HG03558 (cell line): Measurements from ENCODE around the gene EMC8.

ENCODE experiments used
- ATAC-seq: cut with Tn5 transposase; IDR thresholded peaks from one replicate; pipeline ENCODE4 v1.9.1; 2021; ENCODE audit warnings: moderate number of reproducible peaks; ENCODE audit not compliant: unreplicated experiment; ENCODE audit errors: extremely low read depth

Gene EMC8

GRCh38 chr16:85835956-85836705, 36.8 kb upstream of the EMC8 start:
- ATAC-seq: no peak

GRCh38 chr16:85835227-85835751, 35.9 kb upstream of the EMC8 start:
- ATAC-seq: no peak

GRCh38 chr16:85834741-85835140, 35.4 kb upstream of the EMC8 start:
- no peak for ATAC-seq

- no peak for ATAC-seq
Observed at GRCh38 chr16:85833219-85833920, 34.0 kb upstream of the EMC8 start.

GRCh38 chr16:85832570-85833218, 33.4 kb upstream of the EMC8 start:
- no peak for ATAC-seq

- ATAC-seq: no peak
Observed at GRCh38 chr16:85830821-85831220, 31.5 kb upstream of the EMC8 start.

- no peak for ATAC-seq
Observed at GRCh38 chr16:85829751-85830445, 30.6 kb upstream of the EMC8 start.

- no peak for ATAC-seq
Observed at GRCh38 chr16:85829171-85829719, 29.9 kb upstream of the EMC8 start.

GRCh38 chr16:85828166-85828565, 28.8 kb upstream of the EMC8 start:
- ATAC-seq: no peak

GRCh38 chr16:85826686-85827247, 27.4 kb upstream of the EMC8 start:
- no peak for ATAC-seq

- no peak for ATAC-seq
Observed at GRCh38 chr16:85825326-85825725, 26.0 kb upstream of the EMC8 start.

- no peak for ATAC-seq
Observed at GRCh38 chr16:85824161-85825135, 25.1 kb upstream of the EMC8 start.

GRCh38 chr16:85823328-85823920, 24.1 kb upstream of the EMC8 start:
- no peak for ATAC-seq

- no peak for ATAC-seq
Observed at GRCh38 chr16:85822145-85822544, 22.8 kb upstream of the EMC8 start.

- no peak for ATAC-seq
Observed at GRCh38 chr16:85821390-85822135, 22.2 kb upstream of the EMC8 start.

- ATAC-seq: no peak
Observed at GRCh38 chr16:85820604-85821372, 21.4 kb upstream of the EMC8 start.

- no peak for ATAC-seq
Observed at GRCh38 chr16:85819771-85820170, 20.4 kb upstream of the EMC8 start.
